GM19395 (cell line): ENCODE measurements around the gene CREB3L1.

ENCODE experiments used
- ATAC-seq: cut with Tn5 transposase; IDR thresholded peaks from one replicate; pipeline ENCODE4 v1.9.1; 2021; ENCODE audit warnings: mild to moderate bottlenecking, moderate library complexity; ENCODE audit not compliant: unreplicated experiment

Gene CREB3L1

GRCh38 chr11:46342239-46342638 lies 64.8 kb downstream of the CREB3L1 start:
- ATAC-seq, result no peak

DNA sequence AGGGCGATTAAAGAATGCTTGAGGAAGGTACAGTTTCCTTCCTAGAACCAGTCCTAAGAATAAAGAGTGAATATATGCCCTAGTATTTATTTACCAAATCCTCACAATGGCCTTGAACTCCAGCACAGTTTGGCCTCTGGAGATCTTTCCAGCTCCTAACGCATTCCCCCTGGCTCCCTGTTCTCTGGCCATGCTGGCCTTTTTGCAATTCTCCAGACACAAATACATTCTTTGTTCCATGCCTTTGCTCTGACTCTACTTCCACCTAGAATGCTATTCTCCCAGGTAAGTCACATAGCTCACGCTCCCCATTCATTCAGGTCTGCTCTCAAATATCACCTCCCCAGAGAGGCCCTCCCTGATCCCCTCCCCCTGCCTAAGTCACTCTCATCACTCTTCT lies 66.1 kb downstream of the CREB3L1 start:
- ATAC-seq, result no peak

DNA sequence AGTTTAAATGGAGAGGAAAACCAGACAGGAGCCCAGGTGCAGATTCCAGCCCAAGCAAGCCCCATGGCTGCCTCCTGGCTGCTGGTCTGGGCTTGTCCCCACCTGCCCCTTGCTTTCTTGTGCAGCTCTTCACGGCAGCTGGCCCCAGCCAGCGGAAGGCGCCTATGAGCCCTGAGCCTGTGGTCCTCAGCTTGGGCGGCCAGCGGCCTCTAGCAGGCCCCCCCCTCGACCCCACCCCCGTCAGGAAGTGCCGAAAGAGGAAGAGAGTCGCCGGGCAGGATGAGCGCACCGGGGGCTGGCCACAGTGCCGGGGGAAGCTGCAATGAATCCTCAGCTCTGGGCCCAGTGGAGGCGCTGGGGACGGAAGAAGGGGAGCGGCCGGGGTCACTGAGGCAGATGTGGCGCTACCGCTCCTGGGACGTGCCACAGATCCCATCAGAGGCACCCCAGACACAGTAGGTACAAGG lies 67.7 kb downstream of the CREB3L1 start:
- no peak for ATAC-seq

DNA sequence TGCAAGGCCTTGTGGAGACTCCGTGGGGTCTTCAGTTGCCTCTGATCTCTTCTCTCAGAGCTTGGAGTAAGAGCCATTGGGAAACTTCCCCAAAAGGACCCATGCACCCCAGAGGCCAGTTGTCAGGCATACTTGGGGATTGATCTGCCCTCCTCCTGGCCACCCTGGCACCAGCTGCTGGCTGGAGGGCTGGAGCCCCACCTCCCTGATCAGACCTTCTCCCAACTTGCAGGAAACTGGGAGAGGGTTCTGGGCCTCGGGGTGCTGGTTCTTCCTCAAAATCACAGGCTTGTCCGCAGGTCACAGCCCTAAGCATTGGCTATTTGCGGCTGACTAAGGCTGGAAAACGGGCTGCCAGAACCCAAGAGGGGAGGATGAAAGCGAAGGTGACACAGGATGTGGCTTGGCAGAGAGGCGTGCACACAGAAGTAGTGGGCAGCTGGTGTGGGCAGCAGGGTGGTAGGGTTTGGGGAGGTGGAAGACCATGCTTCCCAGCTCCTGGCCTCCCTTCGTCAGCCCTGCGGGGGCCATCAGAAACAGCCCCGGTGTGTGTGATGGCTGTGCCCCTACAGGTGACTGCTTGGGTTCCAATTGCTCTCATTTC lies 68.5 kb downstream of the CREB3L1 start:
- no peak for ATAC-seq

DNA sequence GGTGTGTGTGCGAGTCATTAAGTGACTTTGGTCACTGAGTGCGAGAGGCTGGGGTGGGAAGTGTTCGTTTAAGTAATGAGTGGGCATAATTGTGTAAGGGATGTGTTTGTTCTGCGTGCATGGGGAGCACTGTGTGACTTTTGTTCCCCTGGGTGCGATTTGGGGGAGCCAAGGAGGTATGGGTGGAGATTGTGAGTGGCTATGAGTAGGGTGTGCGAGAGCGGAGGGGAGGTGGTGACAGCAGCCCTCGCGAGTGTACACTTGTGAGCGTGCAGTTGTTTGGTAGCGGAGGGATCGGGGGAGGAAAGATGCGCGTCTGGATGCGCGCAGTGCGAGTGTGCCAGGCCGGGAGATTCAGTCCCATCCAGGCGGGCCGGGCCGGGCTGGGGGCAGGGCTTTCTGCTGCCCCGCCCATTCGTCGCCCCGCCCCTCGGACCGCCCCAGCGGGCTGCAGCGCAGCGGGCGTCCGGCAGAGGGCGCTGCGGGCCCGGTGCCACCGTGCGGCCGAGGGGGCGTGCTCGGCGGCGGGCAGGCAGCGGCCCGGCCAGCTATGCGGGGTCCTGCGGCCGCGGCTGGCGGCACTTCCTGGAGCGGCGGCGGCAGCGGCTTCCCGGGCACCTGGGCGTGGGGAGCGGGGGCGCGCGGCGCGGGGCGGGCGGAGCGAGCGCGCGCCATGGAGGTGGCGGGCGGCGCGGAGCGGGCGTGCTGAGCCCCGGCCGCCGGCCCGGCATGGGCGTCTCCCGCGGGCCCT lies 69.6 kb downstream of the CREB3L1 start, which contains the start of gene DGKZ:
DGKZ (plus strand) TSS at position 578 of the 751 bp plus-strand sequence. CDS start 197 bp downstream, outside the sequence.
- ATAC-seq, result peak; percentile 44

- ATAC-seq, result peak; percentile 1
Observed at GRCh38 chr11:46347637-46348311, 70.3 kb downstream of the CREB3L1 start.

DNA sequence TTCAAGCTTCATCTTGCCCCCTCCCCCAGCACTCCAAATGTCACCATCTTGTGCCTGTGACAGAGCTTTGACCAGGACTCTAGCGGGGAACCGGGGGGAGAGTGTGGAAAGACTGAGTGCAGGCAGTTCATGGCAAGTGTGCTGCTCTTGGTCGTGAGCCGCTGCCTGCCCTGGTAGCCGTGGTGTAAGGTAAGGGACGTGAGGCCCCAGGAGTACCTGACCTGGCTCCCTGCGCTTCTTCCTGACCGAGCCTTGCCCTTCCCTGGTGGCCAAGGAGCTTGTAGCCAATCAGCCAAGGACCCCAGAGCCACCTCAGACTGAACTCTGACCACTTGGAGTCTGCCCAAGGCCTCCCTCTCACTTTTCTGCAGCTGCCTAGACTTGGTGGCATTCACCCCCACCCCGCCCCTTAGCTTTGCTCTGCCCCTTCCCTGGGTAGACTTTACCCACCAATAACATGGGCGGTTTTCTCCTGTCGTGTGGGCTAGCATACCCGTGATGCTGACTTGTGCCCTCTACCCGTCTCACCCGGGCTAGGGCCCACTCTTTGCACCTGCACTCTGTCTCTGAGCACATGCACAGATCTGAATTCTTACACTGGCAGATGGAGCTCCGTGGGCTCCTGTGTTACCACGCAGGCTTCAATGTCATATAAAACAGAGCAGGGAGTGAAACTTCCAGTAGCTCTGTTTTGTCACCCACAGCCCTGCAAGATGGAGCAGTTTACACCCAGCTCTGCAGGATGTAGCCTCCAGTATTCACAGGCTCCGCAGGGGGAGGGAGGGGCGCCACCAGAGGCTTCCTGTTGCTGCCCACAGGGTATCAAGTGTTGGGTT lies 71.3 kb downstream of the CREB3L1 start:
- peak; percentile 27 for ATAC-seq

GRCh38 chr11:46350695-46351094 lies 73.2 kb downstream of the CREB3L1 start:
- ATAC-seq, result no peak

DNA sequence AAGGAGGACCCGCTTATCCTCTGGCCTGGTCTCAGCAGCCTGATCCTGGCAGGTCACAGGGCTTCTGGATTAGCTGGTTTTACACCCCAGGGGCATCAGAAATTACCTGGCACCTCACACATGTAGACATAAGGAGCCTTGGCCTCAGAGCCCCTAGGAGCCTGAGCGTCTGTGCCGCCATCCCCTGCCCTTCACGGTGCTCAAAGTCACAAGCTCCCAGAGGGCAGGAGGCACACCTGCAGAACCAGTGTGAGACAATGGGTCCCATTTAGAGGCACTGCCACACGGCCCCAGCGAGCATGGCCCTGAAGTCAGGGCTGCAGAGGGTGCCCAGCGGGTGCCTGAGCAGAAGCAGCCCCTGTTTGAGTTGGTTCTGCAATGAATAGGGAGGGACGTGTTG lies 73.7 kb downstream of the CREB3L1 start:
- no peak for ATAC-seq

GRCh38 chr11:46351606-46352005 lies 74.1 kb downstream of the CREB3L1 start:
- no peak for ATAC-seq

GRCh38 chr11:46352063-46352841 lies 74.8 kb downstream of the CREB3L1 start:
- ATAC-seq, result no peak

DNA sequence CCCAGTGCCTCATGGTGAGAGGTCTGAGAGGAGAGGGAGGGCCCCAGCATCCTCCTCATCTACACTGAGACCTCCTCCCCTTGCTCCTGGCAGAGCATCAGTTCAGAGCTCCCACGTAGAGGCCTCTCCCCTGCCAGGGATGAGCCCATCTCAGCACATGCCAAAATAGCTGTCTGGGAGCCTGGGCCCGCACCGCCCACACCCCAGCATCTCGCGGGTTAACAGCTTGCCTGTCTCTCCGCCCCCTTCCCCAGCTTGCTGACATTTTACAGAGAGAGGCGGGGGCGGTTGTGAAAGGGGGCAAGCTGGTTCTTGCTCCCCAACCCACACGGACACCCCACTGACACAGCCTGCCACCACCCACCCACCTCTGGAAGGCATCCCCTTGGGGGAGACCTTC lies 76.2 kb downstream of the CREB3L1 start:
- ATAC-seq, result no peak

DNA sequence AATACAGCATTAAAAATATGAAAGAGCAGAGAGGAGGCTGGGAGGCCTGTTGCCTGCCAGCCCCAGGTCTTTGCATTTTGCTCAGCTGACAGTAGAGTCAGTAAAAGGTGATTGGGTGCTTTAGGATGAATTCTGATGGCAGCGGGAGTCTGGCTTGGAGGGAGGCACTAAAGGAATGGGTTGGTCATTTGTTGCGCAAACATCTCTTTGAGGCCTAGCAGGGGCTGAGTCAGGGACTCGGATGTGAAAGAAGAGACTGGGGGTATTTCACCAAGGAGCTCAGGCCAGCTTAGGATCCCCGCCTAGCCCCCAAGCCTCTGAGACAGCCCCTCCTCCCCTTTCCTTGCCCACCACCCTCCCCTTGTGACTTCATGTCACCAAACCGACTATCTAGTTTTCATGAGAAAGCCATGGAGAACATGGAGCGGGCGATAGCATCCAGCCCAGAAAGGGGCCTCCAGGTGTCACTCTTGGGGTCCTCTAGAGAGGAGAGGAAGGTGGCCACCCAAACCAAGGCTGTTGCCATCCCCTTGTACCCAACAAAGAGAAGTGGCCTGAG lies 79.5 kb downstream of the CREB3L1 start:
- ATAC-seq, result no peak

DNA sequence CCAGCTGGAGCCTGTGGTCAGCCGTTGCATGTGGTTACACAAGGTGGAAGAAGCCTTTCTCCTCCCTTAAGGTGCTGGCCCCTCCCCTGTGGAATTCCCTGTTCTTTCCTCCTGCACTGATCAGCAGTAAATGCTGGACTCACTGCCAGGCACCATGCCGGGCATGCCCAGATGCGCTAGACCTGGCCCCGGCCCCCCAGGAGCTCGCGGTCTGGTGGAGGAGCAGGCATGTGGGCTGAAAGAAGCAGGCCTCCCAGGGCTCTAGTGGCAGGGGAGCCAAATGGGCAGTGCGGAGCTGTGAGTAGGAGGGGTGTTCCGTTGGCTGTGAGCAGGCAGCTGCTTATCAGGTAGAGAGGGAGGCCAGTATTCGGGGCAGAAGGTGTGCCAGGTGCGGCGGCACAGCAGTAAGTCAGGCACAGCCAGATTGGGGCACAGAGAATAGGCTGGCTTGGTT lies 80.0 kb downstream of the CREB3L1 start:
- ATAC-seq, result no peak

GRCh38 chr11:46359953-46360352 lies 82.5 kb downstream of the CREB3L1 start:
- ATAC-seq, result no peak

DNA sequence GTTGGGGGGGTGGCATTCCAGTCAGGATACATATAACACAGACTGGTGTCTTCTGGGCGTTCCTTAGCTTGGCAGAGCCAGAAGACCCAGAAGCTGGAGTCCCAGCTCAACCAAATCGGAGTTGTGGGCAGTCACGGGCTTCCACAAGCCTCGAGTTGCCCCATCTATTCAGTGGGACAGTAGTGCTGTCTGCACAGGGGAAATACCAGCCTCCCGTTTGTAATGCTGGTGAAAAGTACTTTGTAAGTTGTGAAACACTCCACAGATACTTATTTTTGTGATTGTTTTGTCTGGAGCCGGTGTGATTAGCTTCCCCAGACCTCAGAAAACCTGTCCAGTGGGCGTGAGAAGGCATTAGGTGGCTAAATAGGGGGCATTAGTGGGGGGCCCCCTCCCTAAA lies 83.4 kb downstream of the CREB3L1 start:
- peak; percentile 24 for ATAC-seq

GRCh38 chr11:46361283-46362155 lies 84.1 kb downstream of the CREB3L1 start:
- peak; percentile 94 for ATAC-seq

- no peak for ATAC-seq
Observed at GRCh38 chr11:46362156-46363030, 84.9 kb downstream of the CREB3L1 start.
